DLD1 (cell line): ENCODE measurements around the gene HIVEP2.

Experiments
- in situ Hi-C: cut with HindIII; loops from 2 replicates; pipeline ENCODE4 v1.10.0; 2017; ENCODE audit warnings: low sequenced_read_pairs

Gene HIVEP2

GRCh38 chr6:142796571-142796970, 148.4 kb downstream of the HIVEP2 start:
- in situ Hi-C loops: no loop called here

GRCh38 chr6:142796024-142796423, 149.0 kb downstream of the HIVEP2 start:
- in situ Hi-C loops: no loop called here

DNA sequence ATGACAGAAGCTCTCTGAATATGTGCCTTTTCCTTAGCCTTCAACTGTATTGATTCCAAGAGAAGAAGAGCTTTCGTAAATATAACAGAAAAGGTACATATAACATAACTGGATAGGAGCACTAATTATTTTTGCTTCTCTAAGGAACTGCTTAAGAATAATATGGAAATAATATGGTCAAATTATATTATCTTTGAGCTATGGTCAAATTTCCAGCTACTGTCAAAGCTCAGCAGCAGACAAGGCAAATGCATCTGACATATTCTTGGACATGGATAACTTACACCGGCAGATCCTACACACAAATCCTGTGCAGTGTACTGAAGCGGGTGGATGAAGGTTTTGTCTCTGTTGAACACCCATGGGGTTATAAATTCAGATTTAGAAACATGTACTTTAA, 150.6 kb downstream of the HIVEP2 start:
- in situ Hi-C loops: no loop called here

GRCh38 chr6:142790257-142790656, 154.7 kb downstream of the HIVEP2 start:
- in situ Hi-C loops: no loop called here

DNA sequence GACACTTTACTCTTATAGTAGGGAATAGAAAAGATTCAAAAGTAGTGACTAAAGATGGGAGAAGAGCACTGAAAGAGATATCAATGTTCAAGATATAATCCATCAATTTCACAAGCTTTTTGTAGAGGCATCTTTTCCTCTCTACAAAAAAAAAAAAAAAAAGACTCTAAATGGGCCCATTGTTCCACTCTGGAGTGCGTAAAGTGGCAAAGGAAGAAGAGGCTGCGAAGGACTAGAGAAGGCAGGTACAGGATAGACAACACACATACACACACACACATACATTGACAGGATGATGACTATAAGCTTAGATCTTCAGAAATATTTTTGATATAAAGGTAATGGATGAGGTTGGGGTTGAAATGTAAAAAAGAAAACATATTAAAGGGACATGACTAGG, 157.6 kb downstream of the HIVEP2 start:
- in situ Hi-C loops: no loop called here

GRCh38 chr6:142786476-142786875, 158.5 kb downstream of the HIVEP2 start:
- in situ Hi-C loops: no loop called here

GRCh38 chr6:142784344-142784743, 160.6 kb downstream of the HIVEP2 start:
- in situ Hi-C loops: no loop called here

GRCh38 chr6:142783499-142783898, 161.5 kb downstream of the HIVEP2 start:
- in situ Hi-C loops: no loop called here

- in situ Hi-C loops: no loop called here
Observed at GRCh38 chr6:142781129-142781528, 163.8 kb downstream of the HIVEP2 start.

DNA sequence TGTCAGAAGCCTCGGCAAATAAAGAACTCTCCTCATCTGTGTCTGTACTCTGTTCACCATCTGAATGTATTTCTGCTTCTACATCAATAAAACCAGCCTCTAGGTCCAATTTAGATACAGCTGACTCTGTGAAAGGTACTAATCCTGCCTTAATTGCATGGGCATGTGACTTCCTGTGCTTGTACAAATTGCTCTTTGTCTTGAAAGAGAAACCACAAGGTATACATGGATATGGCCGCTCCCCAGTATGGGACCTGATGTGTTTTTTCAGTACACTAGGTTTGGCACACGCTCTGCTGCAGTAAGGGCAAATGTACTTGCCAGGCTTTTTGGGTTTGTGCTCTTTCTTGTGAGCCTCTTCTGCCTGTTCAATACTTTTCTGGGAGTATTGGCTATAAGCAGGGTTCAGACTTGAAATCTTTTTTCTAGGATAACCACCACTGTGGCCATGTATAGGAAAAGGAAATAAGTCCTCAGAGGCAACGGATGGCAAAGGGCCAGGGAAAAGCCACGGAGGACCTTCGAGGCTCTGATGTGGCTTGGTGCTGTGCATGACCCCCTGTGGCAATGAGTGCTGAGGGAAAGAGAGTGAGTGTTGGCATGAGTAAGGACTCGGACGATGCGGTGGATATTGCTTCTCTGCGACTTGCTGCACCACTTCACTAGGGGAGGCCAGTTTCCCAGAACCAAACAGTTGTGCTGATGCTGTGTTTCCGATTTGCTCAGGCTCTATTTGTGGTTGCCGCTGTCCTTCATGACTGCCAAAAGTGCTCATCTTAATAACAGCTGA, 170.9 kb downstream of the HIVEP2 start:
- in situ Hi-C loops: no loop called here

- in situ Hi-C loops: no loop called here
Observed at GRCh38 chr6:142773324-142773723, 171.7 kb downstream of the HIVEP2 start.

DNA sequence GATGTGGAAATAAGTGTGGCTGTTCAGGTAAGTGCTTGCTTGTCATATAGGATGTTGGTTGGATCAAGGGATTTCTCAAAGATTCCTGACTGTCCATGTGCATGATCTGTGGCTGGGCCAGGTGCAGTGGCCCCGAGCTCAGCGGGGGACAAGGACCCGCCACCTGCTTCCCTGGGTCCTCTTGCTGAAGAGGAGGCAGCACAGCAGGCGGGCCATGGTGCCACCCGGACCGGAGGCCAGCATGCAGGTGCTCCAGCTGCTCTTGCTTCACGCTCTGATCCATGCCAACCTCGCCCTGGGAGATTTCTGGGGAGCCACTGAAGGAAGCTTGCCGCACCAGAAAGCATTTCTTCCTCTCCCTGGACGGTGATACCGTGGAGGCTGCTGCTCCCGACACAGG, 173.8 kb downstream of the HIVEP2 start:
- in situ Hi-C loops: no loop called here

DNA sequence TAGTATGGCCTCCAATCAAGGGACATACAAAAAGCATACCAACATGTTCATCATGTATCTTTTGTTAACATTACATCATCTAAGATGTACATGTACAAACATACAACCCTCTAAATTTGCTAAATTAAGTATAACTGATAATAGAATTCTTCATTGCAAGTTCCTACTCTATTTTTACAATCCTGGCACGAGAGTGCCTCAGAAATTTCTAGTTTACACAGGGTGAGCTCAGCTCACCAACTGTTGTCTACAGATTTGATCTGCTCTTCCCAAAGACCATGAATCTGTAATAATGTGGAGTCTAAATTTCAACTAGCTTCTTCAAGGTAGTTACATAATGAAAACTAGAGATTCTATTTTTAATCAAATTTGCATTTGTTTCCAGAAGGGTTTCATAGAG, 179.7 kb downstream of the HIVEP2 start:
- in situ Hi-C loops: no loop called here

GRCh38 chr6:142764311-142764710, 180.7 kb downstream of the HIVEP2 start:
- in situ Hi-C loops: no loop called here

DNA sequence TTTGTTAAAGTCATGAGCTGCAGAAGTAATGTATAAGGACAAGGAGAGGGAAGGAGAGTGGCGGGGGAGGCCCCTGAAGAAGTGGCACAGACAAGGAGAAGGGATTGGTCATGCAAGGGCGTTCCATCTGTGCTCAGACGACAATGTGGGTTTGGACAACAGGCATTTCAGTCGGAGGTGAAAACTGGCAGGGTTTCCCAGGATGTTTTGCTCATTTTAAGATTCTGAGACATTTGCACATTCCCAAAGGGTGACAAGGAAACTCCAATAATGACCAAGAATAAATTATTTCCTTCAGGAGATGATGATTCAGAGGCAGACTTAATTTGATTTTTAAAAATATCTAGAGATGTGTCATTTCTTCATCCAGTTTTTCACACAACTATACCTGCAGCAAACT, 181.8 kb downstream of the HIVEP2 start:
- in situ Hi-C loops: no loop called here

- in situ Hi-C loops: no loop called here
Observed at GRCh38 chr6:142761756-142762155, 183.2 kb downstream of the HIVEP2 start.

DNA sequence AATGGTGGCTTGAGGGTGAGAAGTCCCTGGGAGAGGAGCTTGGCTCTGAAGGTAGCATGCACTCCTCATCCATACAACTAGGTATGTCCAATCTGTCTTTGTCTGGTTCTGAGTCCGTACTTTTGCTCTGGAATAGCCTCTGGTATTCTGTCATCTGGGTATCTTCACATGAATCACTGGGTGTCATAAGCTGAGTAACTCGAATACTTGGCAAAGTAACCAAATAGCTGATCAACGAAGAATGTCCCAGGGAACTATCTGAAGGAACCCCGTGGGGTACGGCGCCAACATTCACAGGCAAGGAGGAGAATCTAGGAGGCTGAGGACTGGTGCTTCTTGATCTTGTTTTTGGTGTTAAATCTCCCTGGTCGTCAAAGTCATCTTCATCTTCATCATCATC, 184.8 kb downstream of the HIVEP2 start:
- in situ Hi-C loops: no loop called here

GRCh38 chr6:142758629-142759025, 186.3 kb downstream of the HIVEP2 start:
- in situ Hi-C loops: no loop called here

DNA sequence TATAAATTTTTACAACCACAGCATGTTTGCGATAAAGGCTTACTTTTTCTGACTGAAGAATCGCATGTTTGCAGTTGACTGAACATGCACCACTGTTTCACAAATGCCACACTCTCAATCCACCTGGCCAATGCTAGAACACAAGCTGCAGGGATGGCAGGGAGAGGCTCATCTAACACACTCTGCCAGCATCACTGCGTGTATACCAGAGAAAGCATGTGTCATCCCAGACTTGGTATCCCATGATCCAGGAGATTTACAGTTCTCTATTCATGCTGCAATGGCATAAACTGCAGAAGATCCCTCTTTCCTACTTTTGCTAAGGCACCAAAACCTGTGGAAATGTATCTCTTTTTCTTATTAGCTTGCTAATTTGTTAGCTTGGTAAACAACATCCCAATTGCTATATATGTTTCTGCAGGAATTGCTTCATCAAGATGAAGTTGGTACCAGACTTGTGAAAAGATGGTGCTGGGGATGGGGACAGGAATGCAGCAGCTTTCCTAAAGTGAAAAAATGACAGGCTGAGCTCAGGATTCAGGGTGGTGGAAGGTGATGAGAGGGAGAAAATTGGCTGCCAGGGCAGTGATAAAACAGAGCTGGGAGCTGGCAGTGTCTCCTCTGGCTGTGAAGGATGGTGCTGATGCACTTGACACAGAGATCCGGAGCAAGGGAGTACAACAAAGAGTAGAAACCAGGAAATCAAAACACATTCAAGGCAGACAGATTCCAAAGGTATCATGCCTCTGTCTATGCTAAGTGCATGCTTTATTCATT, 186.9 kb downstream of the HIVEP2 start:
- in situ Hi-C loops: no loop called here

GRCh38 chr6:142756215-142756630, 188.8 kb downstream of the HIVEP2 start:
- in situ Hi-C loops: no loop called here

GRCh38 chr6:142753196-142753595, 191.8 kb downstream of the HIVEP2 start:
- in situ Hi-C loops: no loop called here

- in situ Hi-C loops: no loop called here
Observed at GRCh38 chr6:142752348-142752747, 192.6 kb downstream of the HIVEP2 start.
